ENCODE results near the gene DAP. TPM values are rescaled to one million over a fixed set of nuclear protein-coding genes. Genes with fewer than 3 reads are reported as not detected.

DAP gene
- total RNA-seq, 1 experiment from 2014 or later, result 106 TPM

DNA sequence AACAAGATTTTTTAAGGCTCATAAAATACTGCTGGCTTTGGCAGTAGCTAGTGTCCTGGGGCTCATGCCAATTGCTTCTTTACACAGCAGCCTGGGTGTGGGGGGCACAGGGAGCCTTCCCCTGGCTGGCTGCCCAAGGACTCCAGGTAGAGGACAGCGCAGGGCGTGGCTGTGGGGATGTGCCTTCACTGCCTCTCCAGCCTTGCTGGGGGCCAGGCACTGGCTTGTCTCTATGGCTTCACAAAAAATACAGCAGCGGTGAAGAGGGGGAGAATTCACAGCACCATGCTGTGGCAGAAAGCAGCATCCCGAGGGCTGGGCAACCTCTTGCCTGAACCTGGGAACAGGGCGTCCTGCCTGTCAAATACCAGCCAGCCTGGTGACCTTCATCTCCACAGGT lies 57.4 kb downstream of the DAP start:
- intact Hi-C loops (cut with micrococcal nuclease), result loop anchor here (5.0 kb wide), 1 partner anchor 34 kb away; no protein-coding TSS in a partner anchor
- no peak for TF ChIP-seq EZH2phosphoT487 (IDR thresholded peaks at IDR 0.05; ENCODE audit: borderline replicate concordance, low read length)
- TF ChIP-seq EZH2 (IDR thresholded peaks at IDR 0.05; ENCODE audit: low read length, unreplicated experiment), result no peak
- TF ChIP-seq, protein P1, sequence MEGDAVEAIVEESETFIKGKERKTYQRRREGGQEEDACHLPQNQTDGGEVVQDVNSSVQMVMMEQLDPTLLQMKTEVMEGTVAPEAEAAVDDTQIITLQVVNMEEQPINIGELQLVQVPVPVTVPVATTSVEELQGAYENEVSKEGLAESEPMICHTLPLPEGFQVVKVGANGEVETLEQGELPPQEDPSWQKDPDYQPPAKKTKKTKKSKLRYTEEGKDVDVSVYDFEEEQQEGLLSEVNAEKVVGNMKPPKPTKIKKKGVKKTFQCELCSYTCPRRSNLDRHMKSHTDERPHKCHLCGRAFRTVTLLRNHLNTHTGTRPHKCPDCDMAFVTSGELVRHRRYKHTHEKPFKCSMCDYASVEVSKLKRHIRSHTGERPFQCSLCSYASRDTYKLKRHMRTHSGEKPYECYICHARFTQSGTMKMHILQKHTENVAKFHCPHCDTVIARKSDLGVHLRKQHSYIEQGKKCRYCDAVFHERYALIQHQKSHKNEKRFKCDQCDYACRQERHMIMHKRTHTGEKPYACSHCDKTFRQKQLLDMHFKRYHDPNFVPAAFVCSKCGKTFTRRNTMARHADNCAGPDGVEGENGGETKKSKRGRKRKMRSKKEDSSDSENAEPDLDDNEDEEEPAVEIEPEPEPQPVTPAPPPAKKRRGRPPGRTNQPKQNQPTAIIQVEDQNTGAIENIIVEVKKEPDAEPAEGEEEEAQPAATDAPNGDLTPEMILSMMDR (conservative IDR thresholded peaks at IDR 0.05; ENCODE audit: low read depth, low read length), result no peak
- H3K9me3 ChIP-seq (ENCODE audit: low read length), result no peaks in the 10 kb centered on the region
- BruUV-seq (replicated peaks), result no TSS peak
- peak overlapping the region; percentile 71 for H3K4me2 ChIP-seq (ENCODE audit: low read length)
- H3K79me2 ChIP-seq (ENCODE audit: low read length), result peaks cover 68% of the 10 kb centered on the region
- H3K4me3 ChIP-seq (ENCODE audit: low read length), result peak overlapping the region; percentile 28
- H3K36me3 ChIP-seq (ENCODE audit: low read depth, low read length), result peaks cover 43% of the 10 kb centered on the region
- ChIA-PET CTCF (interaction anchor here (1.5 kb wide), 1 partner anchor 21 kb away, joined by 6 read pairs; no protein-coding TSS in a partner anchor), POLR2A (ENCODE audit: unreplicated experiment) (interaction anchor here (0.5 to 0.6 kb wide), 3 partner anchors 100 to 1492 kb away, joined by 3 to 5 read pairs (median 3); no protein-coding TSS in a partner anchor)
- H2AFZ ChIP-seq (ENCODE audit: low read length), result no peak overlapping the region
- peaks cover 77% of the 10 kb centered on the region for H3K4me1 ChIP-seq (ENCODE audit: insufficient read depth, low read length)
- no peaks in the 10 kb centered on the region for H3K9me2 ChIP-seq (replicated peaks; ENCODE audit: low read length)
- H3K27me3 ChIP-seq (ENCODE audit: low read length), result no peaks in the 10 kb centered on the region
- ATAC-seq (peak; percentile 36), DNase-seq (peak; percentile 99)
- H4K20me1 ChIP-seq (ENCODE audit: low read length), result no peaks in the 10 kb centered on the region
- H3F3A ChIP-seq (ENCODE audit: low read length, unreplicated experiment), result peaks cover 43% of the 10 kb centered on the region
- H3K9ac ChIP-seq (ENCODE audit: low read length), result peak overlapping the region; percentile 75
- H3K27ac ChIP-seq (ENCODE audit: low read length), result peak overlapping the region; percentile 93

DNA sequence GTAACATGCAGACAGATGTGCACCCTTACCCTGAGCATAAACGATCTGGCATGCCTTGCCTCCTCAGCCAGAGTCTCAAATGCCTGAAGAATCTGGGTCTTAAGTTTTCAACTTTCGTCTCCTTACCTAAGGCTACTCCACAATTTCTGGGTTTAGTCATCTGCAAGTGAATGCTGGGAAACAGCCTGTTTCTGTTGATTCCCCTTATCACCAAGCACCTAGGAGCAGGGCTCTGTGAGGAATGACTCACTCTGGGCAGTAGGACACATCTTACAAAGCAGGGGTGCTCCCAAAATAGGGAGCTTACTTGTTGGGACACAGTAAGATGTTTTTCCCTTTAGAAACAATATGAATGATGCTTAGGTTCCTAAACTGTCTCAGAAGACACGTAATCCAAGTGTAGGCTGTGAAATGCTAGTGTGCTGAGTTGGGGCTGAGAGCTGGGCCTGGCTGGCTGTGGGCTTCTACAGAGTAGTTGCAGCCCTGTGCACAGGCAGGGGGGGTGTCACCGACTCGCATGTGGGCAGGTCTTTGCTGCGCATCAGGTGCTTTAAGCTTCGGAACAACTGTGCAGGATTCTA lies 58.0 kb downstream of the DAP start:
- DNase-seq (peak; percentile 96), ATAC-seq (peak; percentile 11)
- Histone ChIP-seq H3K4me2 (ENCODE audit: low read length) (peak overlapping the region; percentile 71), H3K4me3 (ENCODE audit: low read length) (peak overlapping the region; percentile 24), H3K9ac (ENCODE audit: low read length) (peak overlapping the region; percentile 75), H2AFZ (ENCODE audit: low read length) (no peak overlapping the region), H3K4me1 (ENCODE audit: insufficient read depth, low read length) (peaks cover 71% of the 10 kb centered on the region), H3F3A (ENCODE audit: low read length, unreplicated experiment) (peaks cover 43% of the 10 kb centered on the region), H3K27ac (ENCODE audit: low read length) (peak overlapping the region; percentile 93), H3K9me3 (ENCODE audit: low read length) (no peaks in the 10 kb centered on the region), H3K27me3 (ENCODE audit: low read length) (no peaks in the 10 kb centered on the region), H3K79me2 (ENCODE audit: low read length) (peaks cover 68% of the 10 kb centered on the region), H4K20me1 (ENCODE audit: low read length) (no peaks in the 10 kb centered on the region), H3K9me2 (replicated peaks; ENCODE audit: low read length) (no peaks in the 10 kb centered on the region), H3K36me3 (ENCODE audit: low read depth, low read length) (peaks cover 44% of the 10 kb centered on the region)
- TF ChIP-seq EZH2phosphoT487 (IDR thresholded peaks at IDR 0.05; ENCODE audit: borderline replicate concordance, low read length), result no peak
- TF ChIP-seq EZH2 (IDR thresholded peaks at IDR 0.05; ENCODE audit: low read length, unreplicated experiment), result no peak
- TF ChIP-seq, protein P1 (conservative IDR thresholded peaks at IDR 0.05; ENCODE audit: low read depth, low read length), result no peak
- ChIA-PET POLR2A (ENCODE audit: unreplicated experiment) (interaction anchor here (0.5 to 0.6 kb wide), 2 partner anchors 101 to 1491 kb away, joined by 3 to 5 read pairs; no protein-coding TSS in a partner anchor), CTCF (interaction anchor here (0.6 to 1.5 kb wide), 3 partner anchors 22 to 1018 kb away, joined by 3 to 6 read pairs (median 3); no protein-coding TSS in a partner anchor)
- intact Hi-C loops (cut with micrococcal nuclease), result loop anchor here (5.0 kb wide), 1 partner anchor 34 kb away; no protein-coding TSS in a partner anchor
- BruUV-seq (replicated peaks), result no TSS peak

Data from PC-3 (cell line).